Smooth muscle cell (in vitro differentiated cells): ENCODE measurements around the gene ROCK2. TPM values are rescaled to one million over a fixed set of nuclear protein-coding genes. Genes with fewer than 3 reads are reported as not detected.
"Not testable (repeated sequence)": the region's sequence is repeated elsewhere in the genome, so short reads cannot be mapped to it uniquely, and the experiment has no call there.

Experiments used
- DNase-seq: peaks from one replicate; lab custom pipeline; 2025; ENCODE audit not compliant: unreplicated experiment; lab: John Stamatoyannopoulos, UW
- H2AFZ ChIP-seq: fragments of 200-600 bp; sonication (generic); 2 replicates; pipeline ENCODE4 v1.6.0; 2016; ENCODE audit warnings: antibody characterized with exemption, low read depth, mild to moderate bottlenecking
- H3F3A ChIP-seq: fragments of 200-600 bp; sonication (generic); 2 replicates; pipeline ENCODE4 v1.6.0; 2017; ENCODE audit warnings: antibody characterized with exemption, low read depth
- H3K27ac ChIP-seq: fragments of 200-600 bp; sonication (generic); 2 replicates; pipeline ENCODE4 v1.5.1; 2016; ENCODE audit warnings: low read depth, mild to moderate bottlenecking
- H3K27me3 ChIP-seq: fragments of 200-600 bp; sonication (generic); 2 replicates; pipeline ENCODE4 v1.6.1; 2016; ENCODE audit warnings: low read depth, mild to moderate bottlenecking
- H3K36me3 ChIP-seq: fragments of 200-600 bp; sonication (generic); 2 replicates; pipeline ENCODE4 v1.5.1; 2016; ENCODE audit warnings: low read depth
- H3K4me1 ChIP-seq: fragments of 200-600 bp; sonication (generic); 2 replicates; pipeline ENCODE4 v1.5.1; 2016; ENCODE audit warnings: low read depth
- H3K4me2 ChIP-seq: fragments of 200-600 bp; sonication (generic); 2 replicates; pipeline ENCODE4 v1.6.0; 2016; ENCODE audit warnings: mild to moderate bottlenecking
- H3K4me3 ChIP-seq: fragments of 200-600 bp; sonication (generic); 2 replicates; pipeline ENCODE4 v1.5.1; 2016; ENCODE audit warnings: mild to moderate bottlenecking
- H3K79me2 ChIP-seq: fragments of 200-600 bp; sonication (generic); 2 replicates; pipeline ENCODE4 v1.6.0; 2016; ENCODE audit warnings: low read depth, mild to moderate bottlenecking
- H3K9ac ChIP-seq: fragments of 200-600 bp; sonication (generic); 2 replicates; pipeline ENCODE4 v1.6.0; 2016; ENCODE audit warnings: low read depth
- H3K9me3 ChIP-seq: fragments of 200-600 bp; sonication (generic); replicated peaks from 2 replicates; pipeline ENCODE4 v1.5.1; 2016; ENCODE audit warnings: low read depth
- H4K20me1 ChIP-seq: fragments of 200-600 bp; sonication (generic); 2 replicates; pipeline ENCODE4 v1.6.0; 2016; ENCODE audit warnings: low read depth
- CTCF ChIP-seq: fragments of 200-600 bp; sonication (generic); IDR thresholded peaks from 2 replicates; pipeline ENCODE4 v1.5.1; 2017; ENCODE audit warnings: borderline replicate concordance, mild to moderate bottlenecking, antibody characterized with exemption; ENCODE audit not compliant: insufficient read depth, poor library complexity, severe bottlenecking
- WGBS: methylation state at CpG from one replicate; pipeline ENCODE4 v1.1.7; 2016; ENCODE audit warnings: low lambda C conversion rate; 5-methylcytosine and 5-hydroxymethylcytosine counted together
- polyA plus RNA-seq: library from polyadenylated mRNA; unstranded; fragments of >200 nt; fragmentation: Nextera tagmentation; extraction: Ambion mirVana; gene quantifications from 2 replicates; pipeline ENCODE4 v1.2.1, GENCODE V29; 2016
- total RNA-seq: library from RNA; depleted of rRNA; stranded (reverse); fragments of >200 nt; gene quantifications from 2 replicates; pipeline ENCODE4 v1.2.3, GENCODE V29; 2014

Gene ROCK2
- total and polyA plus RNA-seq, 2 experiments from 2014 or later, result 27.2 to 45.5 TPM

GRCh38 chr2:11168488-11168887 is 175.9 kb downstream of the ROCK2 start:
- no peak for DNase-seq
- H3K4me1 ChIP-seq, result no peaks in the 10 kb centered on the region
- no peaks in the 10 kb centered on the region for H3K27me3 ChIP-seq
- H3K4me3 ChIP-seq, result no peak overlapping the region
- no peak overlapping the region for H3K27ac ChIP-seq
- H4K20me1 ChIP-seq, result no peaks in the 10 kb centered on the region
- H3K9ac ChIP-seq, result no peak overlapping the region
- no peaks in the 10 kb centered on the region for H3F3A ChIP-seq
- H3K36me3 ChIP-seq, result no peaks in the 10 kb centered on the region
- no peak overlapping the region for H3K4me2 ChIP-seq
- H3K79me2 ChIP-seq, result no peaks in the 10 kb centered on the region
- H3K9me3 ChIP-seq, result no peaks in the 10 kb centered on the region
- H2AFZ ChIP-seq, result no peak overlapping the region
- 81% methylated on average over 9 of the region's 9 CpGs for WGBS
- no peak for TF ChIP-seq CTCF

GRCh38 chr2:11166476-11166875 is 178.0 kb downstream of the ROCK2 start:
- H3K79me2 ChIP-seq, result no peaks in the 10 kb centered on the region
- no peak for TF ChIP-seq CTCF
- 86% methylated on average over 10 of the region's 10 CpGs for WGBS

GRCh38 chr2:11165046-11165445 is 179.4 kb downstream of the ROCK2 start:
- not testable (repeated sequence) for H3K4me2 ChIP-seq, H3K9ac ChIP-seq, H3F3A ChIP-seq, H3K36me3 ChIP-seq, DNase-seq, H3K27ac ChIP-seq, H3K27me3 ChIP-seq, H2AFZ ChIP-seq, H3K4me1 ChIP-seq, H3K79me2 ChIP-seq, H3K9me3 ChIP-seq, H3K4me3 ChIP-seq, H4K20me1 ChIP-seq
- WGBS, result 97% methylated on average over 15 of the region's 28 CpGs

More at GRCh38 chr2:11166476-11166875, 178.0 kb downstream of the ROCK2 start:
- Histone ChIP-seq H3K27ac (no peak overlapping the region), H3K9me3 (no peaks in the 10 kb centered on the region), H3K27me3 (no peaks in the 10 kb centered on the region), H3K36me3 (no peaks in the 10 kb centered on the region), H3K4me3 (no peak overlapping the region), H3K4me1 (no peaks in the 10 kb centered on the region), H3K9ac (no peak overlapping the region), H2AFZ (no peak overlapping the region), H4K20me1 (no peaks in the 10 kb centered on the region), H3F3A (no peaks in the 10 kb centered on the region), H3K4me2 (no peak overlapping the region)
- DNase-seq, result no peak

- H3F3A ChIP-seq, result no peaks in the 10 kb centered on the region
- WGBS, result 83% methylated on average over 16 of the region's 16 CpGs
- H3K27ac ChIP-seq, result no peak overlapping the region
- no peaks in the 10 kb centered on the region for H3K9me3 ChIP-seq
- TF ChIP-seq CTCF, result no peak
- H4K20me1 ChIP-seq, result no peaks in the 10 kb centered on the region
- no peaks in the 10 kb centered on the region for H3K27me3 ChIP-seq
- DNase-seq, result no peak
- H3K4me1 ChIP-seq, result no peaks in the 10 kb centered on the region
- no peak overlapping the region for H3K4me3 ChIP-seq
- H3K79me2 ChIP-seq, result no peaks in the 10 kb centered on the region
- no peak overlapping the region for H3K4me2 ChIP-seq
- H3K9ac ChIP-seq, result no peak overlapping the region
- H2AFZ ChIP-seq, result no peak overlapping the region
- H3K36me3 ChIP-seq, result no peaks in the 10 kb centered on the region
Measured at GRCh38 chr2:11163439-11164317, 180.8 kb downstream of the ROCK2 start.
